Measurements from ENCODE around the gene LYRM1. TPM values are rescaled to one million over a fixed set of nuclear protein-coding genes. Genes with fewer than 3 reads are reported as not detected.

Gene LYRM1
- total and polyA plus RNA-seq, 4 donors: 27.8 to 50.5 (median 31.1) TPM

- no peaks in the 10 kb centered on the region for H3K4me1 ChIP-seq (ENCODE audit: control insufficient read depth in 5 of 5, insufficient read depth in 5 of 5, low read length in 5 of 5)
- ATAC-seq (ENCODE audit: insufficient read depth, low FRiP score) (no peak), DNase-seq (no peak)
- H3K9me3 ChIP-seq (ENCODE audit: control insufficient read depth in 4 of 4, insufficient read depth in 3 of 4, low read length in 3 of 4): no peaks in the 10 kb centered on the region
- no peak overlapping the region for H3K27ac ChIP-seq (ENCODE audit: low read depth in 1 of 2, low read length in 1 of 2)
- no peaks in the 10 kb centered on the region for H3K27me3 ChIP-seq (ENCODE audit: control insufficient read depth in 3 of 3, insufficient read depth in 3 of 3, low read length in 2 of 3)
- H3K9ac ChIP-seq (ENCODE audit: insufficient read depth in 1 of 2, low read length in 2 of 2): no peak overlapping the region
- TF ChIP-seq, protein P1, sequence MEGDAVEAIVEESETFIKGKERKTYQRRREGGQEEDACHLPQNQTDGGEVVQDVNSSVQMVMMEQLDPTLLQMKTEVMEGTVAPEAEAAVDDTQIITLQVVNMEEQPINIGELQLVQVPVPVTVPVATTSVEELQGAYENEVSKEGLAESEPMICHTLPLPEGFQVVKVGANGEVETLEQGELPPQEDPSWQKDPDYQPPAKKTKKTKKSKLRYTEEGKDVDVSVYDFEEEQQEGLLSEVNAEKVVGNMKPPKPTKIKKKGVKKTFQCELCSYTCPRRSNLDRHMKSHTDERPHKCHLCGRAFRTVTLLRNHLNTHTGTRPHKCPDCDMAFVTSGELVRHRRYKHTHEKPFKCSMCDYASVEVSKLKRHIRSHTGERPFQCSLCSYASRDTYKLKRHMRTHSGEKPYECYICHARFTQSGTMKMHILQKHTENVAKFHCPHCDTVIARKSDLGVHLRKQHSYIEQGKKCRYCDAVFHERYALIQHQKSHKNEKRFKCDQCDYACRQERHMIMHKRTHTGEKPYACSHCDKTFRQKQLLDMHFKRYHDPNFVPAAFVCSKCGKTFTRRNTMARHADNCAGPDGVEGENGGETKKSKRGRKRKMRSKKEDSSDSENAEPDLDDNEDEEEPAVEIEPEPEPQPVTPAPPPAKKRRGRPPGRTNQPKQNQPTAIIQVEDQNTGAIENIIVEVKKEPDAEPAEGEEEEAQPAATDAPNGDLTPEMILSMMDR (IDR thresholded peaks at IDR 0.05; ENCODE audit: control extremely low read depth, extremely low read depth): no peak
- no peaks in the 10 kb centered on the region for H3K36me3 ChIP-seq (ENCODE audit: control insufficient read depth in 4 of 4, insufficient read depth in 4 of 4, low read length in 4 of 4)
- H3K4me3 ChIP-seq: no peak overlapping the region
Observed at GRCh38 chr16:20933589-20933988, 33.0 kb downstream of the LYRM1 start.

DNA sequence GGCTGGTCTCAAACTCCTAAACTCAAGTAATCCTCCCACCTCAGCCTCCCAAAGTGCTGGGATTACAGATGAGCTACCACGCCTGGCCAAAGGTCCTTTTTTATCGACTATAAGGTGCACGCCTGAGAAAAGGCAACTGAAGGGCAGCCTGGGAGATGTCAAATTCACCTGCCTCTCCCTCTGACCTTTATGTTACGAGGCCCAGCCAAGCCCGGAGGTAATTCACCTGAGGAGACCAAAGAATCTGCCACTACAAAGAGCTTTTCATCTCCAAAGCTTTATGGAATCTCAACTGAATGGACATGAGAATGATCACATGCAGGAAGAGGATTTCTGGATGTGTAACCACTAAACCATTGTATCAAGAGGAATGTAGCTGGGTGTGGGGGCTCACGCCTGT is 37.2 kb downstream of the LYRM1 start:
- no peak for ATAC-seq (ENCODE audit: insufficient read depth, low FRiP score)
- TF ChIP-seq, protein P1 (IDR thresholded peaks at IDR 0.05; ENCODE audit: control extremely low read depth, extremely low read depth): no peak
- H3K9ac ChIP-seq (ENCODE audit: insufficient read depth in 1 of 2, low read length in 2 of 2): no peak overlapping the region
- DNase-seq: no peak
- H3K4me3 ChIP-seq: no peak overlapping the region
- no peak overlapping the region for H3K27ac ChIP-seq (ENCODE audit: low read depth in 1 of 2, low read length in 1 of 2)
- H3K4me1 ChIP-seq (ENCODE audit: control insufficient read depth in 5 of 5, insufficient read depth in 5 of 5, low read length in 5 of 5): peaks cover 0 to 2% (median 0%) of the 10 kb centered on the region in 5 donors
- WGBS, 2 donors: 91 to 96% methylated on average over 6 of the region's 6 CpGs
- H3K9me3 ChIP-seq (ENCODE audit: control insufficient read depth in 4 of 4, insufficient read depth in 3 of 4, low read length in 3 of 4): no peaks in the 10 kb centered on the region
- H3K27me3 ChIP-seq (ENCODE audit: control insufficient read depth in 3 of 3, insufficient read depth in 3 of 3, low read length in 2 of 3): no peaks in the 10 kb centered on the region
- no peaks in the 10 kb centered on the region for H3K36me3 ChIP-seq (ENCODE audit: control insufficient read depth in 4 of 4, insufficient read depth in 4 of 4, low read length in 4 of 4)

GRCh38 chr16:20938426-20938825 is 37.9 kb downstream of the LYRM1 start:
- WGBS, 2 donors: 30 to 31% methylated on average over 2 of the region's 2 CpGs
- H3K27me3 ChIP-seq (ENCODE audit: control insufficient read depth in 3 of 3, insufficient read depth in 3 of 3, low read length in 2 of 3): no peaks in the 10 kb centered on the region
- DNase-seq: no peak
- ATAC-seq (ENCODE audit: insufficient read depth, low FRiP score): no peak
- TF ChIP-seq, protein P1 (IDR thresholded peaks at IDR 0.05; ENCODE audit: control extremely low read depth, extremely low read depth): no peak
- no peak overlapping the region for H3K4me3 ChIP-seq
- H3K36me3 ChIP-seq (ENCODE audit: control insufficient read depth in 4 of 4, insufficient read depth in 4 of 4, low read length in 4 of 4): no peaks in the 10 kb centered on the region
- H3K9me3 ChIP-seq (ENCODE audit: control insufficient read depth in 4 of 4, insufficient read depth in 3 of 4, low read length in 3 of 4): no peaks in the 10 kb centered on the region
- H3K4me1 ChIP-seq (ENCODE audit: control insufficient read depth in 5 of 5, insufficient read depth in 5 of 5, low read length in 5 of 5): peaks cover 0 to 2% (median 0%) of the 10 kb centered on the region in 5 donors
- H3K27ac ChIP-seq (ENCODE audit: low read depth in 1 of 2, low read length in 1 of 2): no peak overlapping the region
- no peak overlapping the region for H3K9ac ChIP-seq (ENCODE audit: insufficient read depth in 1 of 2, low read length in 2 of 2)

- TF ChIP-seq, protein P1 (IDR thresholded peaks at IDR 0.05; ENCODE audit: control extremely low read depth, extremely low read depth): no peak
- Histone ChIP-seq H3K4me1 (ENCODE audit: control insufficient read depth in 5 of 5, insufficient read depth in 5 of 5, low read length in 5 of 5) (peaks cover 0 to 2% (median 0%) of the 10 kb centered on the region in 5 donors), H3K27ac (ENCODE audit: low read depth in 1 of 2, low read length in 1 of 2) (no peak overlapping the region), H3K27me3 (ENCODE audit: control insufficient read depth in 3 of 3, insufficient read depth in 3 of 3, low read length in 2 of 3) (no peaks in the 10 kb centered on the region), H3K4me3 (no peak overlapping the region), H3K9me3 (ENCODE audit: control insufficient read depth in 4 of 4, insufficient read depth in 3 of 4, low read length in 3 of 4) (no peaks in the 10 kb centered on the region), H3K36me3 (ENCODE audit: control insufficient read depth in 4 of 4, insufficient read depth in 4 of 4, low read length in 4 of 4) (no peaks in the 10 kb centered on the region), H3K9ac (ENCODE audit: insufficient read depth in 1 of 2, low read length in 2 of 2) (no peak overlapping the region)
- no peak for DNase-seq
- ATAC-seq (ENCODE audit: insufficient read depth, low FRiP score): no peak
Observed at GRCh38 chr16:20939611-20940010, 39.0 kb downstream of the LYRM1 start.

Data from lung (tissue), 12 donors.